Globus pallidus (tissue), 1 donor: Measurements from ENCODE around the gene ZFPM1.

Source experiments
- DNase-seq: peaks from one replicate; pipeline ENCODE4 v3.0.0-alpha.2; 2015; ENCODE audit warnings: low spot score

Gene ZFPM1

DNA sequence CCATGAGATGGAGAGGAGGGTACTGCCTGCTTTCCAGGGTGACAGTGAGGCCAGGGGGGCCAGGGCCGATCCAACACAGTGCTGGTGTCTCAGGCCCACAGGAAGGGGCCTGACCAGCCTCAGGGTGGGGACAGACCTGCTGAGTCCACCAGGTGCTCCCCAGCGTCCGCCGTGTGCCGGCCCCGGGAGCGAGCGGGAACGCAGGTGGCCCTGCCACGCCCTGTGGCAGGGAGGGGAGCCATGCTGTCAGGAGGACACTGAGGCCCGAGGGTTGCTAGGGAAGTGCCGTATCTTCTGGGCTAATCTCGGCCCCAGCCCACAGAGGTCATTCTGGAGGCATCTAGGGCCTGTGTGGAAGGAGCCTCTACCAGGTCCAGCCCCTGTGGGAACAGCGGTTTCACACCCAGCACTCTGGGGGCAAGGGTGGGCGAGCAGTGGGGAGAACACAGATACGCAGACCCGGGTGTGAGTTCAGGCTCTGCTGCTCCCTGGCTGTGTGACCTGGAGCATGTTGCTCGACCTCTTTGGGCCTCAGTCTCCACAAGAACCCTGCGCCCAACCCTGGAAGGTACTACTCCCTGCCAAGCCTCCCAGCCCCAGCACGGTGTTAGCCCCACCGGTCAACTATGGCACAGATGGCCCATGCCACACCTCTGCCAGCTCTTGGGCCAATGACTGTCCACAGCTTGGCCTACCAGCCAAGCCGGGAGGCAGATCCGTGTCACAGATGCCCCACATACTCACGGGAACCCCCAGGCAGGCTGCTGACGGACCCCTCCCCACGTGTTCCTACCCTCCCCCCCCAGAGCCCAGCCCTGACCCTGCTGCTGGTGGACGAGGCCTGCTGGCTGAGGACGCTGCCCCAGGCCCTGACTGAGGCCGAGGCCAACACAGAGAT lies 73.2 kb downstream of the ZFPM1 start:
- DNase-seq: no peak

DNA sequence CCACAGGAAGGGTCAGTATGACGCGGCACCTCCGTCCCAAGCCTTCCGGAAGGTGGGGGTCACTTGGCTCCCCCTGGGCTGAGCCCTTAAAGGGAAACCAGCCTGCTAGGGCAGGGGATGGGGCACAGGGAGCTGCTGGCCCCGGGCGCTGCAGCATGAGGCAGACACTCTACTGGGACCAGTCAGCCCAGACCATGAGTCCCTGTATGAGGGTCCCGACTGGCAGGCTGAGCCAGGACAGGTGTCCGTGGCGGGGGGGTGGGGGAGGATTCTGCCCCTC lies 73.8 kb downstream of the ZFPM1 start:
- DNase-seq: no peak

DNA sequence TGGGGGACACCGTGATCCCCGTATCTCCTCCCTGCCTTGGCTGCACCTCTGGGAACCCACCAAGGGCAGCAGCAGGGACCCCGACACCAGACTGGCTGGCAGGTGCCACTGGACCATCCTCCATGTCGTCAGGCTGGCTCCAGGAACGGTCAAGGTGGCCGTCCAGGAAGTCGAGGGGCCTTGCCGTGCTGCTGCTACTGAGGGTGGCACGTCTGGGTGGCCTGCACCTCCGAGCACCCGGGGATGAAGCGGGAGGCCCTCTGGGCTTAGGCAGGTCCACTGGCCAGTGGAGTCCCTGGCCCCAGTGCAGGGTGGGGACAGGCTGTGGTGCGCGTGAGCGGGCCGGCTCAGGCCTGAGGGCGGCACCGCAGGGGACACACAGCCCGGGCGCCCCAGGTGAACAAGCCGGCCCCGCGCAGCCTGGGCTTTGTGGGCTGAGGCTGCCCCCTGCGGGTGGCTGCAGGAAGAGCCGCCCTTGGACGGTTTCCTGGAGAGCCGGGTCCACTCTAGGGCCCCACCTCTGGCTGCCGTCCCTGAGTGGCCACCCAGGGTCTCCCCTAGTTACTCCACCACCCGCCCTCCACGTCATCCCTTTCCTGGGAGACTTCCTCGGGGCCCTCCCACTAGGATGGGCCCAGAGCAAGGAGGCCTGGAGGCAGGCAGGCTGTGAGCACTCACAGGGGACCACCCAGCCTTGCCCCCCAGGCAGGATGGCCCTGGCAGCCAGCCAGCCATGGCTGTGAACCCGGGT lies 74.3 kb downstream of the ZFPM1 start:
- DNase-seq: no peak

- DNase-seq: no peak
Observed at GRCh38 chr16:88527937-88528743, 75.1 kb downstream of the ZFPM1 start.

GRCh38 chr16:88528902-88529318 lies 75.8 kb downstream of the ZFPM1 start:
- no peak for DNase-seq

DNA sequence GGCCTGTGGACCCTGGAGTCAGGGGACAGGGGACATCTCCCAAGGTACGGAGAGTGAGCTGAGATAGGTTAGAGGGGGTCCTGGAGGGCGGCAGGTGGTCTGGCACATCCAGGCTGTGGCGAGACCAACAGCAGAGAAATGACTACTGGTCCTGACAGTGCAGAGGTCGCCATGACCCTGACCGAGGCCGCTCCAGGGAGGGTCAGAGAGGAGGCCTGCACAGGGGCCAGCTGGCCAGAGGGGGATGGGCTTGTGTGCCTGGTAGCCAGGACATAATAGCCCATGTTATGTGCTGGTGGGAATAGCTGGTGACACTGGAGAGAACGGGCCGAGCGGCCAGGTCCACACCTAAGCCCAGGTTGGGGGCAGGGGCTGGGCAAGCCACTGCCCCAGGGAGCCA lies 76.5 kb downstream of the ZFPM1 start:
- DNase-seq: no peak

DNA sequence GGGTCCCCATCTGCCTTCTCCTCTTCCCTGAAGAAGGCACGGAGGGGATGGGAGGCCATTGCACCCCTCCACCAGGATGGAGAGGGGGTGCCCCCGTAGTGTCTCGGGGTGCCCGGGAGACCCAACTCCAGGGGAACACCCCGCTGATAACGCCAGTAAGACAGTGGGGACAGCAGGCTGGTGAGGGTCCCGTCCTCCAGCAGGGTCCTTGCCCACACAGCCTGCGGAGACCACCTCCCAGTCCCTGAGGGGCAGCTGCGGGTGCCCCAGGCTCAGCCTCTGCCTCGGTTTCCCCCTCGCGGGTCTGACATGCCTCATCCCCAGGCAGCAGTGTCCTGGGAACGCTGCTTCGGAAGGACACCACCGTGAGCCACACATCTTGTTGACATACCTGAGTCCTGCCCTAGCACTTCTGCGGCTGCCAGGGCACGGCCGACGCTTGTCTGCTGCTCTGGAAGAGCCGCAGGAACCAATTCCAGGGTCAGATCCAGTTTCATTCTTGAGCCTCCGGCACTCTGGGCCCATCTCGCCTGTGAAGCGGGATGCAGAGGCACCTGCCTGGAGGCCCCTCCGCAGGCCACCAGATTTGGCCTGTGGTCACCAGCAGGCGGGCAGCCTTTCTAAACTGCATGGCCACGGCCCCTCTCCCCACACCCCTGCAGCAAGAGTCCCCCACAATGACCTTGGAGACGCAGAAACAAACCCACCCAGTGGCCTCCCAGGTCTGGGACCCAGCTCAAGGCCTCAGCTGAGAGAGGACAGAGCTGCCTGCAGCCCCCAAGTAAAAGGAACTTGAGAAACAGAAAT lies 77.2 kb downstream of the ZFPM1 start:
- DNase-seq: no peak

- no peak for DNase-seq
Observed at GRCh38 chr16:88530858-88531203, 77.8 kb downstream of the ZFPM1 start.

DNA sequence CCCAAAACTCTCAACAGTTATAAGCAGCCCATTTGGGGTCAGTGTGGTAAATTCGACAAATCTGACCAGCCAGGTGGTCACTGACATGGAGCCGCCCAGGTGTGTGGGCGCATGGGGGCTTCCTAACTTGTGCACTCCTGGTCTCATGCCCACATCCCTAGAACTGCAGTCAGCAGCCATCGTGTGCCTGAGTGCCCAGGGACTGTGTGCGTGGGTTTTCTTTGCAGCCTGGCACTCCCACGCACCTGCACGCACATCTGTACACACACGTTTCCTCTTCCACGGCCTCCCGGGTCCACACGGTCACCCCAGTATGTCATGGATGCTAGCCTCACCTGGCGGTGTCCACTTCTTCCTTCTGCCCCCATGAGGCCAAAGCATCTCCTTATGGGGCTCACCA lies 78.3 kb downstream of the ZFPM1 start:
- no peak for DNase-seq

- DNase-seq: no peak
Observed at GRCh38 chr16:88531931-88532433, 78.9 kb downstream of the ZFPM1 start.

DNA sequence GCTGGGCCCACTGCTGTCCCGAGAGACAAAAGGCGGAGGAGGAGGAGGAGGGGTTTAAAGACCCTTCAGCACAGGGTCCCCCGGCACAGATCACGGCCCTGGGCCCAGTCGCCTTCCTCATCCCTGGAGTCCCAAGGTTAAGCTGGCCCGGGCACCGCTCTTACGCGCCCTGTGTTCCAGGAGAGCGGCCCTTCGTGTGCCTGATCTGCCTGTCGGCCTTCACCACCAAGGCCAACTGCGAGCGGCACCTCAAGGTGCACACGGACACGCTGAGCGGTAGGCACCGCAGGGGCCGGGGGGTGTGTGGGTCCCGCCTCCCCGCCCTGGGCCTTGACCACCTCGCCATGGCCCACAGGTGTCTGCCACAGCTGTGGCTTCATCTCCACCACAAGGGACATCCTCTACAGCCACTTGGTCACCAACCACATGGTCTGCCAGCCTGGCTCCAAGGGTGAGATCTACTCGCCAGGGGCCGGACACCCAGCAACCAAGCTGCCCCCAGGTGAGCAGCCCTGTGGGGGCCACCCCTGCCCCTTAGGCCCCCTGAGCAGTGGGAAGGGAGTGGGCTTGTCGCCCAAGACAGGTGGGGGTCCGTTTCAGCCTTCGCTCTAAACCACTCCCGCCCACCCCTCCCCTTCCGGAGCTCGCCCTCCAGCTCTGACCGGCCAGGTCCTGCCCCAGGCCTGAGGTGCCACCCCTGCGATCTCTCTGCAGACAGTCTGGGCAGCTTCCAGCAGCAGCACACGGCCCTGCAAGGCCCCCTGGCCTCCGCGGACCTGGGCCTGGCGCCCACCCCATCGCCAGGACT lies 79.6 kb downstream of the ZFPM1 start:
- DNase-seq: no peak

DNA sequence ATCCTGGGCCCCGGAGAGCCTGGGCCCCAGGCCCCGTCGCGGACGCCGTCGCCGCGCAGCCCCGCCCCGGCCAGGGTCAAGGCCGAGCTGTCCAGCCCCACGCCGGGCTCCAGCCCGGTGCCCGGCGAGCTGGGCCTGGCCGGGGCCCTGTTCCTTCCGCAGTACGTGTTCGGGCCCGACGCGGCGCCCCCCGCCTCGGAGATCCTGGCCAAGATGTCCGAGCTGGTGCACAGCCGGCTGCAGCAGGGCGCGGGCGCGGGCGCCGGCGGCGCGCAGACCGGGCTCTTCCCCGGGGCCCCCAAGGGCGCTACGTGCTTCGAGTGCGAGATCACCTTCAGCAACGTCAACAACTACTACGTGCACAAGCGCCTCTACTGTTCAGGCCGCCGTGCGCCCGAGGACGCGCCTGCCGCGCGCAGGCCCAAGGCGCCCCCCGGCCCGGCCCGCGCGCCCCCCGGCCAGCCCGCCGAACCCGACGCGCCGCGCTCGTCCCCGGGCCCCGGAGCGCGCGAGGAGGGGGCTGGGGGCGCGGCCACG lies 80.4 kb downstream of the ZFPM1 start:
- peak; percentile 60 for DNase-seq

DNA sequence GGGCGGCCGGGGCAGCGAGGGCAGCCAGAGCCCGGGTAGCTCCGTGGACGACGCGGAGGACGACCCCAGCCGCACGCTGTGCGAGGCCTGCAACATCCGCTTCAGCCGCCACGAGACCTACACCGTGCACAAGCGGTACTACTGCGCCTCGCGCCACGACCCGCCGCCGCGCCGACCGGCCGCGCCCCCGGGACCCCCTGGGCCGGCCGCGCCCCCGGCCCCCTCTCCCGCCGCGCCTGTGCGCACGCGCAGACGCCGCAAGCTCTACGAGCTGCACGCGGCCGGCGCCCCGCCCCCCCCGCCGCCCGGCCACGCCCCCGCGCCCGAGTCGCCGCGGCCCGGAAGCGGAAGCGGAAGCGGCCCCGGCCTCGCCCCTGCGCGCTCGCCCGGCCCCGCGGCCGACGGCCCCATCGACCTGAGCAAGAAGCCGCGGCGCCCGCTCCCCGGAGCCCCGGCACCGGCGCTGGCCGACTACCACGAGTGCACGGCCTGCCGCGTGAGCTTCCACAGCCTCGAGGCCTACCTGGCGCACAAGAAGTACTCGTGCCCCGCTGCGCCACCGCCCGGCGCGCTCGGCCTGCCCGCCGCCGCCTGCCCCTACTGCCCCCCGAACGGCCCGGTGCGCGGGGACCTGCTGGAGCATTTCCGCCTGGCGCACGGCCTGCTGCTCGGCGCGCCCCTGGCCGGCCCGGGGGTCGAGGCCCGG lies 81.0 kb downstream of the ZFPM1 start:
- peak; percentile 70 for DNase-seq

DNA sequence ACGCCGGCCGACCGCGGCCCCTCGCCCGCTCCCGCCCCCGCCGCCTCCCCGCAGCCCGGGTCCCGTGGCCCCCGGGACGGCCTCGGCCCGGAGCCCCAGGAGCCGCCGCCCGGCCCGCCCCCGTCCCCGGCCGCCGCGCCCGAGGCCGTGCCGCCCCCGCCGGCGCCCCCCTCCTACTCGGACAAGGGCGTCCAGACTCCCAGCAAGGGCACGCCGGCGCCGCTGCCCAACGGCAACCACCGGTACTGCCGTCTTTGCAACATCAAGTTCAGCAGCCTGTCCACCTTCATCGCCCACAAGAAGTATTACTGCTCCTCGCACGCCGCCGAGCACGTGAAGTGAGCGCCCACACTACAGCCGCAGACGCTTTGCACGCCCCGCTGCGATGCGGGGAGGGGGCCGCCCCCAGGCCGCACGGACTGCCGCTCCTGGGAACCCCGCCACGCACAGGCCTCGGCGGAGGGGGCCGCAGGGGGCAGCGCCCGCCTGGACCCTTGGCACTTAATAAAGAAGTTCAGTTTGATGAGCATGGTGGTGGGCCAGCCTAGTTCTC lies 81.6 kb downstream of the ZFPM1 start:
- no peak for DNase-seq

DNA sequence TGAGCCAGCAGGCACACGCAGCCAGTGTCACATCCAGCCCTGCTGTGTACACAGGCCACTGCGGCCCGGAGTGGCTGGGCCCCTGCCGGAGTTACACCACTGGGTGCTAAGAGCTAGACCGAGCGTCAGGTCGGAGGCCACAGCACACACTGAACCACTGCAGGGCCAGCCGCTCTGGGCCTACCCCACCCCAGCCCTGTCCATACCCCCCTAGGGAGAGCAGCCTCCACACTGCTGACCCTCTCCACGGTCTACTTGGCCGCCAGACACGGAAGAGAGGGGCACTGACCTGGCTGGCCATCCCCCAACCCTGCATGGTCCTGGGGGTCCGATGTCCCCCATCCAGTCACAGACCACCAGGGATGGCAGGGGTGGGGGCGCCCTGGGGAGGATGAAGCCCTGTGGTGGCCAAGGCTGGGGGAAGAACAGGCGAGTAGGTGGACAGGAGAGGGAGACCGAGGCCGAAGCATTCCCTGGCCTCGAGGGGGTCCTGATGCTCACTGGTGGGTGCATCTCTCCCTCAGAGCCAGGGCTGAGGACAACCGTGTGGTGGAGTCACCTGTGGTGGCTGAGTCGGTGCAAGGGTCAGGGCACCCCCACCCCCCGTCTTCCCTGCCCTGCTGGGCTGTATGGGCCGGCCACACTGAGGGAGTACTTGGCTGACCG lies 82.2 kb downstream of the ZFPM1 start:
- no peak for DNase-seq

- no peak for DNase-seq
Observed at GRCh38 chr16:88535857-88536222, 82.8 kb downstream of the ZFPM1 start.

GRCh38 chr16:88536510-88536909 lies 83.4 kb downstream of the ZFPM1 start:
- no peak for DNase-seq

GRCh38 chr16:88536971-88537751 lies 84.1 kb downstream of the ZFPM1 start:
- no peak for DNase-seq
